Right lung (tissue), 5 donors: ENCODE data around the gene MOGAT2. TPM values are rescaled to one million over a fixed set of nuclear protein-coding genes. Genes with fewer than 3 reads are reported as not detected.
A peak's percentile ranks its signal among the peaks of the same experiment; 100 is the strongest.
"Not testable (repeated sequence)": the region's sequence is repeated elsewhere in the genome, so short reads cannot be mapped to it uniquely, and the experiment has no call there.

Experiments used
- DNase-seq, 2 donors: peaks; one replicate each; pipeline ENCODE4 v3.0.0-alpha.2; 2013
- polyA plus RNA-seq, 5 donors: library from polyadenylated mRNA; unstranded; fragments of 120-200 nt; gene quantifications; one replicate each; pipeline versions ENCODE4 v1.2.1 to v1.2.3, GENCODE V29; 2013; ENCODE audit warnings: inconsistent platforms in 1 of 5, low replicate concordance in 1 of 5; ENCODE audit not compliant: insufficient read length in 5 of 5, insufficient read depth in 1 of 5

Gene MOGAT2
- polyA plus RNA-seq, 5 donors = 0.17 TPM; not detected in 4

GRCh38 chr11:75754933-75755332 is 37.3 kb downstream of the MOGAT2 start:
- not testable (repeated sequence) for DNase-seq

- DNase-seq = no peak
These were observed 40.0 kb downstream of the MOGAT2 start for GRCh38 chr11:75757651-75758050.

- no peak for DNase-seq
These were observed 42.2 kb downstream of the MOGAT2 start for GRCh38 chr11:75759832-75760231.

- no peak for DNase-seq
These were observed 42.6 kb downstream of the MOGAT2 start for GRCh38 chr11:75760243-75760642.

- DNase-seq = no peak
These were observed 43.3 kb downstream of the MOGAT2 start for GRCh38 chr11:75760710-75761493.

GRCh38 chr11:75762158-75762557 is 44.5 kb downstream of the MOGAT2 start:
- DNase-seq = no peak

GRCh38 chr11:75762885-75763284 is 45.2 kb downstream of the MOGAT2 start:
- no peak for DNase-seq

GRCh38 chr11:75763846-75764245 is 46.2 kb downstream of the MOGAT2 start:
- DNase-seq = no peak

- DNase-seq = no peak
These were observed 47.5 kb downstream of the MOGAT2 start for GRCh38 chr11:75765116-75765515.

GRCh38 chr11:75766443-75767227 is 49.0 kb downstream of the MOGAT2 start:
- DNase-seq = no peak

GRCh38 chr11:75767228-75767572 is 49.6 kb downstream of the MOGAT2 start:
- DNase-seq = no peak

- DNase-seq = no peak
These were observed 50.1 kb downstream of the MOGAT2 start for GRCh38 chr11:75767793-75768111.

- DNase-seq = peak; percentile 66 to 73
These were observed 50.7 kb downstream of the MOGAT2 start, which contains the start of gene DGAT2 for GRCh38 chr11:75768112-75768908. Gene DGAT2 (plus strand): TSS chr11:75768778. CDS start chr11:75768992, 214 bp downstream.

GRCh38 chr11:75768909-75769771 is 51.5 kb downstream of the MOGAT2 start:
- DNase-seq = no peak

- DNase-seq = no peak
These were observed 52.5 kb downstream of the MOGAT2 start for GRCh38 chr11:75770102-75770501.

- no peak for DNase-seq
These were observed 54.2 kb downstream of the MOGAT2 start for GRCh38 chr11:75771646-75772410.

- DNase-seq = no peak
These were observed 56.1 kb downstream of the MOGAT2 start for GRCh38 chr11:75773595-75774353.

- DNase-seq = no peak
These were observed 57.4 kb downstream of the MOGAT2 start for GRCh38 chr11:75775056-75775455.

- no peak for DNase-seq
These were observed 58.9 kb downstream of the MOGAT2 start for GRCh38 chr11:75776546-75776945.
